Activated CD4-positive, alpha-beta T cell treated with anti-CD3 and anti-CD28 coated beads, Interleukin-2, Interleukin-6, amounts not matched to agents 100 ng/mL and 50 ng/mL, durations not matched to agents 16 hours and 8 hours (primary cell): Measurements from ENCODE around the gene MACROH2A1.
"Not testable (repeated sequence)": the region's sequence is repeated elsewhere in the genome, so short reads cannot be mapped to it uniquely, and the experiment has no call there.

ENCODE experiments used
- DNase-seq: peaks from one replicate; pipeline ENCODE4 v3.0.0-alpha.2; 2020

Gene MACROH2A1

GRCh38 chr5:135376961-135377624 lies 21.9 kb downstream of the MACROH2A1 start:
- peak; percentile 79 for DNase-seq

- no peak for DNase-seq
Measured at GRCh38 chr5:135375040-135375793, 23.8 kb downstream of the MACROH2A1 start.

- DNase-seq, result no peak
Measured at GRCh38 chr5:135373736-135374515, 25.1 kb downstream of the MACROH2A1 start.

GRCh38 chr5:135372654-135373381 lies 26.2 kb downstream of the MACROH2A1 start:
- DNase-seq, result peak; percentile 24

GRCh38 chr5:135371622-135372232 lies 27.3 kb downstream of the MACROH2A1 start:
- no peak for DNase-seq

- no peak for DNase-seq
Measured at GRCh38 chr5:135369952-135370351, 29.1 kb downstream of the MACROH2A1 start.

GRCh38 chr5:135367554-135367953 lies 31.5 kb downstream of the MACROH2A1 start:
- DNase-seq, result no peak

- DNase-seq, result no peak
Measured at GRCh38 chr5:135367076-135367475, 32.0 kb downstream of the MACROH2A1 start.

GRCh38 chr5:135365281-135365680 lies 33.8 kb downstream of the MACROH2A1 start:
- DNase-seq, result no peak

- DNase-seq, result no peak
Measured at GRCh38 chr5:135364421-135365262, 34.4 kb downstream of the MACROH2A1 start.

GRCh38 chr5:135363342-135363741 lies 35.7 kb downstream of the MACROH2A1 start:
- not testable (repeated sequence) for DNase-seq

GRCh38 chr5:135362102-135362501 lies 36.9 kb downstream of the MACROH2A1 start:
- DNase-seq, result no peak

GRCh38 chr5:135360278-135361274 lies 38.5 kb downstream of the MACROH2A1 start:
- DNase-seq, result no peak

GRCh38 chr5:135359374-135360165 lies 39.5 kb downstream of the MACROH2A1 start:
- DNase-seq, result no peak

- no peak for DNase-seq
Measured at GRCh38 chr5:135357685-135358084, 41.3 kb downstream of the MACROH2A1 start.

- DNase-seq, result no peak
Measured at GRCh38 chr5:135356522-135357318, 42.3 kb downstream of the MACROH2A1 start.

GRCh38 chr5:135355169-135355568 lies 43.9 kb downstream of the MACROH2A1 start:
- DNase-seq, result no peak

- no peak for DNase-seq
Measured at GRCh38 chr5:135353952-135354721, 44.9 kb downstream of the MACROH2A1 start.
